Hematopoietic multipotent progenitor cell treated with erythropoietin and hydrocortisone succinate and interleukin-3 and kit ligand, for 15 days (in vitro differentiated cells): ENCODE data around the gene NOP9.

Experiments used
- DNase-seq: peaks from one replicate; pipeline ENCODE4 v3.0.0-alpha.2; 2015; ENCODE audit warnings: low spot score

NOP9 gene

GRCh38 chr14:24308342-24309124, 8.9 kb downstream of the NOP9 start:
- DNase-seq: no peak

GRCh38 chr14:24309538-24310264, 10.1 kb downstream of the NOP9 start, which contains the start of gene LTB4R2:
Gene LTB4R2 (plus strand): TSS chr14:24310140. CDS start chr14:24310665, 525 bp downstream.
- DNase-seq: no peak

DNA sequence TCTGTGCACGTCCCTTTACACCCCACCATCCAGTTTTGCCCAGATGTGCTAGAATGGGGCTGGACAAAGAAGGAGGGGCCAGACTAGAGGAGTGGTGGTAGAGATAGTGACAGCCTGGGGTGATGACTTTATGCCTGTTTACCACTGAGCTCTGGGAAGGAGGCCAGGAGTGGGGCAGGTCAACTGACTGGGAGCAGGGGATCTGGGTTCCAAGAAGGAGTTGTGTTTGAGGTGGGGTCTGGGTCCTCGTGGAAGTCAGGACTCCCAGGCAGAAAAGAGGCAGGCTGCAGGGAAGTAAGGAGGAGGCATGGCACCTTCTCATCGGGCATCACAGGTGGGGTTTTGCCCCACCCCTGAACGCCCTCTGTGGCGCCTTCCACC, 10.6 kb downstream of the NOP9 start:
- DNase-seq: peak; percentile 77

DNA sequence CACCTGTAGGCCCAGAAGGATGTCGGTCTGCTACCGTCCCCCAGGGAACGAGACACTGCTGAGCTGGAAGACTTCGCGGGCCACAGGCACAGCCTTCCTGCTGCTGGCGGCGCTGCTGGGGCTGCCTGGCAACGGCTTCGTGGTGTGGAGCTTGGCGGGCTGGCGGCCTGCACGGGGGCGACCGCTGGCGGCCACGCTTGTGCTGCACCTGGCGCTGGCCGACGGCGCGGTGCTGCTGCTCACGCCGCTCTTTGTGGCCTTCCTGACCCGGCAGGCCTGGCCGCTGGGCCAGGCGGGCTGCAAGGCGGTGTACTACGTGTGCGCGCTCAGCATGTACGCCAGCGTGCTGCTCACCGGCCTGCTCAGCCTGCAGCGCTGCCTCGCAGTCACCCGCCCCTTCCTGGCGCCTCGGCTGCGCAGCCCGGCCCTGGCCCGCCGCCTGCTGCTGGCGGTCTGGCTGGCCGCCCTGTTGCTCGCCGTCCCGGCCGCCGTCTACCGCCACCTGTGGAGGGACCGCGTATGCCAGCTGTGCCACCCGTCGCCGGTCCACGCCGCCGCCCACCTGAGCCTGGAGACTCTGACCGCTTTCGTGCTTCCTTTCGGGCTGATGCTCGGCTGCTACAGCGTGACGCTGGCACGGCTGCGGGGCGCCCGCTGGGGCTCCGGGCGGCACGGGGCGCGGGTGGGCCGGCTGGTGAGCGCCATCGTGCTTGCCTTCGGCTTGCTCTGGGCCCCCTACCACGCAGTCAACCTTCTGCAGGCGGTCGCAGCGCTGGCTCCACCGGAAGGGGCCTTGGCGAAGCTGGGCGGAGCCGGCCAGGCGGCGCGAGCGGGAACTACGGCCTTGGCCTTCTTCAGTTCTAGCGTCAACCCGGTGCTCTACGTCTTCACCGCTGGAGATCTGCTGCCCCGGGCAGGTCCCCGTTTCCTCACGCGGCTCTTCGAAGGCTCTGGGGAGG, 11.3 kb downstream of the NOP9 start, which contains the start of gene LTB4R:
Gene LTB4R, plus strand, starts transcription at position 857 of the 959 bp plus-strand sequence. CDS start 4,150 bp downstream, outside the sequence.
- DNase-seq: peak; percentile 80

DNA sequence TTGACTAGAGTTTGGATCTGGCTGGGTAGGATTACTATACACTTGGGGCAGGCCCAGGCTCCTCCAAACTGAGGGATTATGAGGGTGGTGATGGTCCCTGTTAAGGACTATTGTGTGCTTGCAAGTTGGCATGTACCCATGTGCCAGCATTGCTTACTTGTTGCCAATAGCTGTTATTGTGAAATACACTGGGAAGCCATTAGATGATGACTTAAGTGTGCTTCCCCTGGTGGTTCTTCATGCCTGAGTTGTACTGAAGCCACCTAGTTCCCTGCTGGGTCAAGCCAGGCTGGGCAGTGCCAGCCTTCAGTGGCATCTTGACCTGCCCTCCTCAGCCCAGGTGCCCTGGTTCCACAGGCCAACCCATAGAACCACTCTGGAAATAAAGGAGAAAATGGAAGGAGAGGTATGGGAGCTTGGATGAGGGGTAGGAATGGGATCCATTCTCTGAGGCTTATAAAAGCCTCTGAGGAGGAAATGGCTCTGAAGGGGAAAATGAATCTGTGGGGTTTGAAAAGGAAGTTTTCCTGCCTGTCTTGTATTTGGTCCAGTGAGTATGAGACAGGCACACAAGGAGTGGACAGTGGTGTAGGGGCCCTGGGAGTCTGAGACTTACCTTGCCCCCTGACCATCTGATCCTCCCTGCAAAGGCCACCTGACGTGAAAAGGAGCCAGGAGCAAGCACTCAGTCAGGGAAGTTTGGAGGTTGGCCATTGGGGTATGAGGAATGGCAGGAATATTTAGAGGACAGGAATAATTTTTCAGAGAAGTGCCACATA, 12.4 kb downstream of the NOP9 start:
- DNase-seq: no peak

DNA sequence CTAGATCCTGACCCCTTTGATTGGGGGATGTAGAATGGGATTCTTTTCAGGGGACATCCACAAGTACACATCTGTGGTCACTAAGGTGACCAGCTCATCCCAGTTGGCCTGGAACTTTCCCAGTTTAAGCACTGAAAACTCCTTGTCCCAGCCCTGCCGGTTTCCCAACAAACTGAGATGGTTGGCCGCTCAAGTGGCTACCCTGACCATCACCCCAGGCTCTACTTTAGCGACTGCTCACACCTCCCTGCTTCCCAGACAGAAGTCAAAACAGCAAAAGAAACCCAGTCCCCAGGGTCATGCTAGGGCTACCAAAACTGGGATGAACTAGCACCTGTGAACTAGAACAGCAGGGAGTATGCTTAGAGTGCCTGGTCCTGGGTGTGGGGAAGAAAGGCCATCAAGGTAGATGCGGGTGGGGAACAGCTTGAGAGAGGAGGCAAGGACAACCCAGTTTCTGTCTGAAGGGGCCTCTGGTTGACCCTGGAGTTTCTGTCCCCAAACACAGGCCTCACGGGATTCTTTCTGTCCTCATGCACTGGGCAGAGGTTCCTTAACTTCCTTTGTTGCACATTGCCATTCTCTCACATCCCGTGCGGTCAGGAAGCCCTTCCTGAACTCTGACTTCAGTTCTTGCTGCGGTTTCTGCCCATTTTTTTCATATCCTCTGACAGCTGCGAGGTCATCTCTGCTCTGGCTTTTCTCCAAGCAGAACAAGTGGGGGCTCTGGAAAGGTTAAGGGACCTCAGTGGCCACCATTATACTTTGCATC, 13.3 kb downstream of the NOP9 start:
- DNase-seq: no peak

- DNase-seq: no peak
Measured at GRCh38 chr14:24313913-24314312, 14.3 kb downstream of the NOP9 start.

GRCh38 chr14:24314377-24315193, 14.9 kb downstream of the NOP9 start:
- DNase-seq: no peak

DNA sequence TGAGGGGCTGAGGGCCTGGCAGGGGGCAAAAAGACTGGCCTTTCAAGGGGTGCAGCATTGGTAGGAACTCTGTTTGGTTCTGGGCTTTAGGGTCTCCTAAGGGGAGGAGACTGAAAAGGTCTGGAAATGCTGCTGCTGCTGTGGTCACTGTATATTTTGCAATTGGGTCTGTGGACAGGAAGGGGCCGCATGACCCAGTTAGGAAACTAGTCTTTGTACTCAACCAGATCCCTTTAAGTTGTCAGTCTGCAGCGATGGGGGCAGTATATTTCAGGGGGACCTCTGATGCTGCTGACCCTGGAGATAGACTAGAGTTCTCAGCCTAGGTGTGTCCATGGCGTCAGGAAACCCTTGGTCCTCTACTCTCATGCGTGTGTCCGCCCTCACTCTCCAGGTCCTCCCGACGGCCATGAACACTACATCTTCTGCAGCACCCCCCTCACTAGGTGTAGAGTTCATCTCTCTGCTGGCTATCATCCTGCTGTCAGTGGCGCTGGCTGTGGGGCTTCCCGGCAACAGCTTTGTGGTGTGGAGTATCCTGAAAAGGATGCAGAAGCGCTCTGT, 15.7 kb downstream of the NOP9 start:
- DNase-seq: no peak

GRCh38 chr14:24315807-24316596, 16.4 kb downstream of the NOP9 start:
- DNase-seq: no peak

DNA sequence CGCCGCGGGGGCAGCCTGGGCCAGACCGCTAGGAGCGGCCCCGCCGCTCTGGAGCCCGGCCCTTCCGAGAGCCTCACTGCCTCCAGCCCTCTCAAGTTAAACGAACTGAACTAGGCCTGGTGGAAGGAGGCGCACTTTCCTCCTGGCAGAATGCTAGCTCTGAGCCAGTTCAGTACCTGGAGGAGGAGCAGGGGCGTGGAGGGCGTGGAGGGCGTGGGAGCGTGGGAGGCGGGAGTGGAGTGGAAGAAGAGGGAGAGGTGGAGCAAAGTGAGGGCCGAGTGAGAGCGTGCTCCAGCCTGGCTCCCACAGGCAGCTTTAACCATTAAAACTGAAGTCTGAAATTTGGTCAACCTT, 16.9 kb downstream of the NOP9 start:
- no peak for DNase-seq

GRCh38 chr14:24317141-24317928, 17.7 kb downstream of the NOP9 start:
- no peak for DNase-seq

DNA sequence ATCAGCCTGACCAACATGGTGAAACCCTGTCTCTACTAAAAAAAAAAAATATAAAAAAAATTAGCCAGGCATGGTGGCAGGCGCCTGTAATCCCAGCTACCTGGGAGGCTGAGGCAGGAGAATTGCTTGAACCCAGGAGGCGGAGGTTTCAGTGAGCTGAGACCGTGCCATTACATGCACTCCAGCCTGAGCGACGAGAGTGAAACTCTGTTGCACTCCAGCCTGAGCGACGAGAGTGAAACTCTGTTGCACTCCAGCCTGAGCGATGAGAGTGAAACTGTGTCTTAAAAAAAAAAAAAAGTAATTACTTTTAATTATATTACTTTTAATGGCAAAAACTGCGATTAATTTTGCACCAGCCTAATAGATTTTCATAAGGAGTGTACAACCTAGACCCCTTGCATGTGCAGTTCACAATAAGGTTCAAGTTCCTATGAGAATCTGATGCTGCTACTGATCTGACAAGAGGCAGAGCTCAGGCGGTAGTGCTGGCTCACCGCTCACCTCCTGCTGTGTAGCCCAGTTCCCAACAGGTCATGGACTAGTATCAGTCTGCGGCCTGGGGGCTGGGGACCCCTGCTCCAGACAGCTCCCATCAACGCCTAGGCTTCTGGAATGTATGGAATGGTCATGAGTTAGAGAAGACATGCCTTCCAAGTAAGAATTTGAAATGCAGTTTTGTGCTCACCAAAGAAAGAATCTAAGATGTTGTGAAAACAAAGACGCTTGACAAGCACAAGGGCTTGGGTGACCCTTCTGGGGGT, 21.7 kb downstream of the NOP9 start:
- DNase-seq: no peak

DNA sequence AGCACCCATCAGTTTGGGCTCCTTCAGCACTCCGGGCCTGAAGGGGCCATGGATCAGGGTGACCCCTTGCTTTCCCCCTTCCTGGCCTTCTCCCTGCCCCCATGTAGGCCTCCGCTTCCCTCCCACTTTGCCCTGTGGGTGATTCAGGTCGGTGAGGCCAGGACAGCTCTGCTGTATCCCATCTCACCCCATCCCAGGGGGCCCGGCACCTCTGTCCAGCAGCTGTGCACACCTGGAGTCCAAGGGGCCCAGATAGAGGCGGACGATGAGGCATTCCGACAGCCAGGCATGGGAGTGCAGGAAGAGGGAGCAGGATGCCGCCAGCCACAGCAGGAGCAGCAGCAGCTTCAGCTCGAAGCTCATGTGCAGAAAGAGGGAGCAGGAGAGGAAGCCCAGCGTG, 23.0 kb downstream of the NOP9 start:
- DNase-seq: no peak

DNA sequence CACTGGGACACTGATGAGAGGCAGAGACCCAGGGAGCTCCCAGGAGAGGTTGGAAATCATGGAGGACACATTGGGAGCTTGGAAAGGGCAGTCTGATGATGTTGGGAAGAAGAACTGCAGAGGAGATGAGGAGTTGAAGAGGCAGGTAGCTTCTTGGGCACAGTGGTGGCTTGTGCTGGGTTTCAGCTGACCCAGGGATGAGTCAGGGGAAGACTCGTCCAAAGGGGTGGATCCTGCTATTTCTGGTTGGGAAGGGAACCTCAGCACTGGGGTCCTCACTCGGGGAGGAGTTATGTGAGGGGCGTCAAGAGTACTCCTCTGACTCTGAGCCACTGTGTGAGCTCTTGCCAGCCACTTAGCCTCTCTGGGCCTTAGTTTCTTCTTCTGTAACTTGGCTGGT, 23.7 kb downstream of the NOP9 start:
- no peak for DNase-seq

DNA sequence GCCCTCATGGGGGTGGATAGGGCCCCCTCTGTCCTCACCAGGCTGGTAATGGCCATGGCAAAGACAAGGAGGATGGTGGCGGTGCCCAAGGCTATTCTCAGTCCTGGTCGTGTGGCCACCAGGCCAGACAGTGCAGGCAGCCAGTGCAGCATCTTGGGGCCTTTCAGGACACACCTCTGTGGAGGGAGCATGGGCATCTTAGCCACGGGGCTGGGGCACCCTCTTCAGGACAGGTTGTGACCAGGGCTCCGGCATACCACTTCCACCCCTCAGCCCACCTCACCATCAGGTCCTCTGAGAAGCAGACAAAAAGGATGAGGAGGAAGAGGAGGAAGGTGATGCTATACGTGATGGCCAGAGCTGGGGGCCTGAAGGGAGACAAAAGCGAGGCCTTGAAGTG, 24.4 kb downstream of the NOP9 start:
- DNase-seq: no peak

- no peak for DNase-seq
Measured at GRCh38 chr14:24325041-24325530, 25.4 kb downstream of the NOP9 start.
